GM19099 (cell line): ENCODE results near the gene B3GAT3.
A peak's percentile ranks its signal among the peaks of the same experiment; 100 is the strongest.

Experiments
- POLR2A ChIP-seq: IDR thresholded peaks from 3 replicates; pipeline ENCODE4 v1.6.1; 2011; ENCODE audit warnings: low read depth; ENCODE audit not compliant: insufficient read length; ENCODE audit errors: extremely low read depth

The B3GAT3 gene

GRCh38 chr11:62600367-62601121, 21.2 kb downstream of the B3GAT3 start:
- TF ChIP-seq POLR2A, result no peak

DNA sequence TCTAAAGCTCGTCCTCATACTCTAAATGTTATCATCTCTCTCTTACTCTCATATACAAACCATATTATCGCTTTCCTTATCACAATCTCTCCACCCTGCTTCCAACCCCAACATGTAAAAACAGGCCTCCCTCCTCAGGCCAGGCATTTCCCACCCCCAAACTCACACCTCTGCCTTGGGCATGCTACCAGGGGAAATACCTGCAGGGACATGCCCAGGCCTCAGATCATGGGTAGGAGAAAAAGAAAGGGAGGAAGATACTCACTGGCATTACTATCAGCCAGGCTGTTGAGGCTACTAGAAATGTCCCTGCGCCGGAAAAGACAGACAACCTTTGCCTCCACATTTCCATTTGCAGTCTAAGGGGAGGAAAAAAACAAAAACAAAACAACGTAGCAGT, 21.9 kb downstream of the B3GAT3 start:
- TF ChIP-seq POLR2A, result no peak

GRCh38 chr11:62599069-62599696, 22.6 kb downstream of the B3GAT3 start:
- TF ChIP-seq POLR2A, result no peak

- TF ChIP-seq POLR2A, result no peak
Measured at GRCh38 chr11:62595124-62595523, 26.7 kb downstream of the B3GAT3 start.

GRCh38 chr11:62593434-62594044, 28.2 kb downstream of the B3GAT3 start:
- no peak for TF ChIP-seq POLR2A

- no peak for TF ChIP-seq POLR2A
Measured at GRCh38 chr11:62592989-62593421, 28.8 kb downstream of the B3GAT3 start.

- TF ChIP-seq POLR2A, result no peak
Measured at GRCh38 chr11:62592146-62592815, 29.5 kb downstream of the B3GAT3 start.

GRCh38 chr11:62591448-62592145, 30.2 kb downstream of the B3GAT3 start, which contains the start of gene TUT1:
TUT1 (minus strand) TSS chr11:62591523; CDS start chr11:62591485, 38 bp downstream.
- peak; percentile 95 for TF ChIP-seq POLR2A

GRCh38 chr11:62588966-62589637, 32.7 kb downstream of the B3GAT3 start:
- TF ChIP-seq POLR2A, result no peak

DNA sequence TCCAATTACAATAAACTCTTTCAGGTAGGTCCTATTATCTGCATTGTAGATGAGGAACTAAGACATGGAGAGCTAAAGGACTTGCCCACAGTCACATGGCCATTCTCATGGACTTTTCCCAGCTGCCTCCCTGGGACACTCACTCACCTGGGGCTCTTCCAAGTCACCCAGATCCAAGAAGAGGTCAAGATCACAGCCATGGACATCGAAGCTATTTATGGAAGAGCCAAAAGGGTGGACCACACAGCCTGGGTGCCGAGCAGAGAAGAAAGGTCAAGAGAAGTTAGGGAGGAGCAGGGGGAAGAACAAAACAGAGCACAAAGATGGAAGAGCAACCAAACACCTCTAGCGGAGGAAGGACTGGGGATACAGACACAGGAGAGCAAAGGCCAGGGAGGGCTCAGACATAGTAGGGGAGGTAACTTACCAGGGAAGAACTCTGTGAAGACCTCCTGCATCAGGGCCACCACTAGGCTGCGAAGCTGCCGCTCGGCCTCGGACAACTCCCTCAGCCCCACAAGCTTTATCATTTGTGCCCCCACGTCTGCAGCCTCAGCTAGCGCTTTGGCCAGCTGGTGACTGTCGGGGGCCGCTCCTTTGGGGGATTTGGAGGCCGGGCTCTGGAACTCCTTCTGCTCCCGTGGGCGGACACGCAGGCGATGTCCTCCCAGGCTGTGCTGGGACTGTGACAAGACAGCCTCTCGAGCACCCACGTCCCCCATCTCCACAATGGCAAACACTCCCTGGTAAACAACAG, 40.6 kb downstream of the B3GAT3 start:
- TF ChIP-seq POLR2A, result no peak

- TF ChIP-seq POLR2A, result no peak
Measured at GRCh38 chr11:62579252-62579651, 42.5 kb downstream of the B3GAT3 start.

DNA sequence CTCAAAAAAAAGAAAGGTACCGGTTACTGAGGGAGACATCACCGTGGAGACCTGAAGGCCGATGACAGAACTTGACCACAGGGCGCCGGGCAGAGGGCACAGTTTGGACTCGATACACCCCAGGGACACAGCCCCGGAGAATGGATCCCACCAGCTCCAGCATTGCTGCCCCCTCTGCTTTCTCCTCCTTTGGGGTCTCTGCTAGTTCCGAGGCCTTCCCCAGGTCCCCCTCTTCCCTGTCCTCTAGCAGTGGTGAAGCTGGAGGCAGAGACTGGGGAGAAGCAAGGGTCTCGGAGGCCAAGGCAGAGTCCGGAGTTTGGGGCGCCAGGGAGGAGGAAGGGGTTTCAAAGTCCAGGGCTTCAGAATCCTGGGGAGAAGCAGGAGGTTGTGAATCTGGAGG, 43.2 kb downstream of the B3GAT3 start:
- no peak for TF ChIP-seq POLR2A

DNA sequence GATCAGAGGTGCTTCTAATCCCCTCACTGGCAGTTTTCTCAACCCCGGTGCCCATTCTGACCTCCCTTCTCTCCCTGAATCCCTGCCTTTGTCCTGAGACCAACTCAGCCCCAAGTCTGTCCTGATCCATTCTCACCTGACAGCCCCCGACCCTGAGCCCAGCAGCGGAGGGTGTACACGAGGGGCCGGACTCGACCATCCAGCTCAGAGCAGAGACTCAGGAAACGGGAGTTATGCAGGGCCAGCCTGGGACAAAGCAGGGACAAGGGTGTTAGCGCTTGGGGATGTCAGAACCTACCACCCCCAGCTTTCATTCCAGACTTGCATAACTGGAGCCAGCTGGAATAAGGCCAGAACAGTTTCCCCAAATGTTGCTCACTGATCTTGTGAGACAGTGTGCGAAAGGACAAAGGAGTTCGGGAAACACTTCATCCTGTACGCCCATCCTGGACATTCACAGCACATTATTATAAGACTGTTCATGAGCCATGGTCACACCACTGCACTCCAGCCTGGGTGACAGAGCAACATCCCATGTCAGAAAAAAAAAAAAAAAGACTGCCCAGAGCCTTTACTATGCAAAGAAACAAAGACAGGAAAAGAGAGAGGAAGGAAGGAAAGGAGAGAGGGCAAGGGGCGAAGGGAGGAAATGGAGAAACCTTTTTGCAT, 44.6 kb downstream of the B3GAT3 start:
- TF ChIP-seq POLR2A, result no peak
